ENCODE results near the gene CACNA1B.

The CACNA1B gene

DNA sequence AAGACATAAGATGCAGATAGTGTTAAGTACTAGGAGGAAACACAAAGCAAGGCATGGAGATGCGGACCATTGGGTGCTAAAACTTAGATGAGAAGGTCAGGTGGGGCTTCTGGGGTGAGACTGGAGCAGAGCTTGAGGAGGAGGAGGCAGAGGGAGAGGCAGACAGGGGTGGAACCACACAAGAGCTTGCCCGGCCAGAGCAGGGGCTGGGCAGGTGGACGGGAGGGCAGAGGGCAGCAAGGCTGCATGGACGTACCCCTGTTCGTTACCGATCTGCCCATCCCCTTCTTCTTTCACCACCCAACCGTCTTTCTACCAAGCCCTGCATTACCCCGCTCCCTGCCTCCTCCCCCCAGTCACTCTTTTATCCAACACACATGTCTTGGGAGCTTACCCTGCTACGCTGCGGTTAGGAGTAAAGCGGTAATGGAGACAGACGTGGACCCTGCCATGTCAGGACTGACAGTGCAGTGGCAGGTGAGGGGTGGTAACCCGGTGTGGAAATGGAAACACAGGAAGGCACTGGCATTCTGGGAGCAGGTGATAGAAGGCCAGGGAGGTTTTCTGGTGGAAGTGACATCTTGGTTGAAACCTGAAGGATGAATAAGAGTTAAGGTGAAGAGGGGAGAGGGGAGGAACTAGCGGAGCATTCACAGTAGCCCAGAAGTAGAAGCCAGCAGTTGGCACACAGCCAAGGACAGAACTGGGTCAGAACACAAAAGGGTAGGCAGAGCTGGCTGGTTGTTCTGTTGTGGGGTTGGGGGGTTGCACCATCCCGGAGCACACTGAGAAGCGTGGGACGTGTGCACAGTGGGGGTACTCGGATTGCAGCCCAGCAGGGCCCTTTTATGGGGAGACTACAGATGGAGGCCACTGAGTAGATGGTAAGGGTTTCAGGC is 167.2 kb downstream of the CACNA1B start:
- no peak for DNase-seq

DNA sequence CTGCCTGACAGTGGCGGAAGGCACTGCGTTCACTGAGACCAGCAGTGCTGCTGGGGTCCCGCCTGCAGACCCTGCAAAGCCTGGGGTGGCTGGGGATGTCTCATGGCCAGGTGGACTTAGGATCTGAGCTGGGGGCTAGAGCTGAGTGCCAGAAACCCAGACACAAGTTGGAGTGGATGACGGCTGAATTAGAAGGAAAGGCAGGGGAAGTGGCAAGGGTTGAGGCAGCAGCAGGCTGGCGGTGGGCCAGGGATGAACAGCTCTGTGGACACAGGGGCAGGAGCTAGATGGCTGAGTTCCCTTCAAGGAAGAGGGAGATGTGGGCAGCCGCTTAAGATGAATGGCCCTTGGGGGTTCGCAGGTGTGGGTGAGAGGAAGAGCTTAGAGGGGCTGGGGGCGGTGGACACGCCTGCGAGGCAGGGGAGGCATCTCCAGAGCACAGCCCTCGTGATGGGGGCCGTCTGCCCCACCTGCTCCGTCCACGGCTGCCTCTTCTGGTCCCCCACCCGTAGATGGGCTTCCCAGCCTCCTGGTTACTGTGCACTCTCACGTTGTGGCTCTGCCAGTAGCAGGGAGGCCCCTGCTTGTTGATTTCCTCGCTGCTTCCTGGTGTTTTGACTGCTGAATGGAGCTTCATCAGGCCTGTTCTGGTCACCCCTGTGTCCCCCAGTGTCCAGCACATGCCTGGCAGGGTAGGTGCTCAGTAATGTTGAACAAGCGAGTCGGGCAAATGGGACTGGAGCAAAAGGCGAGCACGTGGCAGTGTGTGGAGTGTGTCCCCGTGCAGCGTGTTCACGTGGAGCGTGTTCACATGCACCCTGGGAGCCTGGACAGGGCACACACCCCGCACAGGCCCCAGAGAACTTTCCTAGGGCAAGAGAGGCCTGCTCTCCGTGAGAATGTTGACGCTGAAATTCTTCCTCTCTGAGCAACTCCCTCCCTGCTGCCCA is 168.2 kb downstream of the CACNA1B start:
- no peak for DNase-seq

- no peak for DNase-seq
Measured at GRCh38 chr9:138046641-138047301, 169.2 kb downstream of the CACNA1B start.

DNA sequence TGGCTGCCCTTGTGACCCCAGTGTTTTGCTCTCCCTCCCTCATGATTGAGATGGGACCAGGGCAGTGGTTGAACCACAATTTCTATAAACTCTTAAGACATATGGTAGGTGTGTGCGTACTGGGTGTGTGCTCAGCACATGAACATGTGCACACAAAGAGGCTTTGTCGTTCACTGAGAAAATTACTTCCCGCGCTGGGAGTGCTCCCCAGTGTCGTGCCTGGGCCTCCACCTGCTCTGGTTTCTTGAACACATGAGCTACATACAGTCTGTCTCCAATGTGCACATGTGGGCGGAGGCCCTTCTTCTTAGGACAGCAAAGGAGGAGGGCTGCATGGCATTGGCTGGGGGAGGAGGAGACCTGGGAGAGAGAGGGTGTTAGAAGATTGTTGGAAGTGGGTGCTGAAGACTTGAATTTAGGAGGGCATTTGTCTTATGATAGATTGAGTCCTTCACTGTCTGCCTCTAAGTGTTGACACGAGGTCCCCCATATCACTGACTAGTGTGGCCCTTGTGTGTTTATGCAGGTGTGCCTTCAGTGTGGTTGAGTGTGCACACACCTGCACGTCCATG is 170.0 kb downstream of the CACNA1B start:
- DNase-seq, result no peak

- DNase-seq, result no peak
Measured at GRCh38 chr9:138048184-138048583, 170.6 kb downstream of the CACNA1B start.

DNA sequence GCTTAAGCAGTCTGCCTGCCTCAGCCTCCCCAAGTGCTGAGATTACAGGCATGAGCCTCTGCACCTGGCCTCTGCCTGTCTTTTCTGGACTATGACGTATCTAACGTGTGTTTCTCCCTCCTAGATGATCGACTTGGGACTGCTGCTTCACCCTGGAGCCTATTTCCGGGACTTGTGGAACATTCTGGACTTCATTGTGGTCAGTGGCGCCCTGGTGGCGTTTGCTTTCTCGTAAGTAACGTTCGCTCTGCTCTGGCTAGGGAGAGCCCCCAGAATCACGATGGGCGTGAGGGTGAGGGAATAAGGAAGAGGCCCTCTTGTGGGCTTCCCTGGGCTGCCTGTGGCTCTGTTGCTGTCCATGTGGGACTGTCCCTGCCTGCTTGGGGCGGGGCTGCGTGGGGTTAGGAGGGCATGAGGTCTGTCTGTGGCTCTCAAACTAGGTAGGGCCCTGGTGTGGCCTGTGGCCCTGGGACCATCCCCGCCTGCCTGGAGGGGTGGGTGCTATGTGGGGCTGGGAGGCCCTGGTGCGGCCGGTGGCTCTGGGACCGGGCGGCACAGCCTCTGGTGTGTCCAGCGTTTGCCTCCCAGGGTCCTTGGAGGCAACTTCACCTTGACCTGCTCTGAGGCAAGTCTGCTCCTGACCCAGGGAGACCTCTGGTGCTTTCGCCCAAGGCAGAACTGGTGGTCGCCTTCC is 171.7 kb downstream of the CACNA1B start:
- no peak for DNase-seq

GRCh38 chr9:138049779-138050471 is 172.3 kb downstream of the CACNA1B start:
- DNase-seq, result no peak

DNA sequence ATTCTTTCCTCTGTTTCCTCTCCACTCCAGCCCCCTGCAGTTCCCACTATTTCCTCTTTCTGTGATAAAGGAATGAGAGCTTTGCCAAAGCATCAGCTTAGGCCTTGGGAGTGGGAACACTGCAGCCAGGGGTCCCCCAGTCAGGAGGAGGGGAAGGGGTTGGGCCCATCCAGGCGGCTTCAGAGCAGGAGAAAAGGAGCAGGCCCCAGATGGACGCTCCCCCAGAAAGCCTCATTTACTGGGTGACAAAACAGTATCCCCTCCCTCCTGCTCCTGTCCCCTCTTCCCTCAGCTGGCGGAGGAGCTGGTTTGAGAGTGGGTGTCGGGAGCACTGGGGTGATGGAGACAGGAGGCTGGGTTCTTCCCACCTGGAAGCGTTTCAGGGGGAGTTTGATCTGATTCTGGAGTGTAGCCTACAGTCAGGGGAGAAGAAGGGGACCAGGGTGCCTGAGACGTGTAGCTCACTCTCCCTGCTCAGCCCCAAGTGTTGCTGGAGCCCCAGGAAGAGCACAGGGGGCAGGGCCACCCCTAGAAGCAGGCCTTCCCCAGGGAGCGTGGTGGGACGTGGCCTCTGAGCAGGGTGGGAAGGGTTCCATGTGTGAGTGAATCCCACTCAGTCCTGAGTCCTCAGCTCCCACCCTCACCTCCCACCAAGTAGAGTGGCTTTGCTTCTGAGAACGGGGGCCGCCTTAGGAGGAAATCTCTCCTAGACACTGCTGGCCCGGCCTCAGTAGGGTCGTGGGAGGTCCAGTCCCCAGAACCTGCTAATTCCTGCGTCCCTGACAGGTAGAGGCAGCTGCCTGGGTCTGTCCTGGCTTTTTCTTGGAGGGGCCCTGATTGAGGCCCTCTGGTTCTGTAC is 173.1 kb downstream of the CACNA1B start:
- no peak for DNase-seq

- no peak for DNase-seq
Measured at GRCh38 chr9:138051586-138052321, 174.2 kb downstream of the CACNA1B start.

GRCh38 chr9:138052322-138052615 is 174.7 kb downstream of the CACNA1B start:
- DNase-seq, result no peak

DNA sequence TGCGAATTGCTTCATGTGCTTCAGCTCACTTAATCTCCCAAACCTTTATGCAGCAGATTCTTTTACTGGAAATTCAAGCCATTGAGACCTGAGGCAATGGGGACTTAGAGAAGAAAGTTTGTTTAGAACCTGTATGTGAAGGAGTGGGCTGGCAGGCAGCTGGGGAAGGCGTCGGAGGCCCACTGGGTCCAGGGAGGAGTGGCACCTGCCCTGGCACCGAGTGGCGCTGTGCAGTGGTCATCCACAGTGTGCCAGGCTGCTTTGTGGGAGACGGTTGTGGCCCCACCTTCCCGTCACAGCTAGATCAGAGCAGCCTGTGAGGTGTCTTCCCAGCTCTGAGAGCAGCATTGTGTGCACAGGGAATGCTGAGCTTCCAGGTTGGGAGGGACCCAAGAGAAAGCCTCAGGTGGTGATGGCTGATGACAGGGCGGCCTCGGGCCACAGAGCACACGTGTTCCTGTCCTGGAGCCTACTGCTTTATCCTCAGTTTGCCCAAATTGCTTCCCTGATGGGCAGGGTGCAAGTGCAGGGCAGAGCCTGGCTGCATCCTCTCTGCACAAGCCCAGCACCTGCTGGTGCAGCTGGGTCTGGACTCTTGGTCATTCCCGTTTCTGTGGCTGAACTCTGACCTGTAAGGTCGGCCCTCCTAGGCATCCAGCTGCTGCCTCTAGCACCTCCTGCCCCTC is 175.2 kb downstream of the CACNA1B start:
- DNase-seq, result no peak

GRCh38 chr9:138053321-138053868 is 175.8 kb downstream of the CACNA1B start:
- DNase-seq, result no peak

DNA sequence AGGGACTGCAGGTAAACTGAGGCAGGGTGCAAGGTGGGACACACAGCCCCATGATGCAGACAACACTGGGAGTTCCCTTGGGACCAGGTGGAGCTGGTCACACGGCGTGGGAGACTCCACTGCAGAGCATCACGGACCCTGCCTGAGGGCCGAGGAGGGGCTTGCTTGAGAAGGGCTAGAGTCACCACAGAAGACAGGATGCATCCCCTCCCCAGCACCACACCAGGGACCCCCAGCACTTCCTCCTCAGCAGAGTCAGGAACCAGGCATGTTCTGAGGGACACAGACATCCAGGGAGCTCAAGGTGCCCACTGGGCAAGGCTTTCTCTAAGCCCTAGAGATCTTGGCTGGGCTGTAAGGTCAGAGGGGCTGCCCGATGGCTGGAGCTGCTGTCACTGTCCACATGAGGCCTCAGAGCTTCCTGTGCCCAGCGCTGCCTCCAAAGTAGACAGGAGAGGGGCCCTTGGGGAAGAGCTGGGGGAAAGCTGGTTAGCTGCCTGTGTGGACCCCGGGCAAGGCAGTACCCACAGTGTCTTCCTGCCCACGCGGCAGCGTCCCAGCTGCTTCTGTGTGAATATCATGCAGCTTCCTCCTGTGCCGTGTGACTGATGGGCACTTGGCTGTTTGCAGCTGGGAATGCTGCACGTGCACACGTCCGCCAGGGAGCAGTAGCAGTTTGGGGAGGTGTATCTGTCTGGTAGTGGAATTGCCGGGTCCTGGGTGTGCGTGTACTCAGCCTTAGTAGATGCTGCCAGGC is 176.6 kb downstream of the CACNA1B start:
- DNase-seq, result no peak

- DNase-seq, result no peak
Measured at GRCh38 chr9:138057726-138058125, 180.1 kb downstream of the CACNA1B start.

DNA sequence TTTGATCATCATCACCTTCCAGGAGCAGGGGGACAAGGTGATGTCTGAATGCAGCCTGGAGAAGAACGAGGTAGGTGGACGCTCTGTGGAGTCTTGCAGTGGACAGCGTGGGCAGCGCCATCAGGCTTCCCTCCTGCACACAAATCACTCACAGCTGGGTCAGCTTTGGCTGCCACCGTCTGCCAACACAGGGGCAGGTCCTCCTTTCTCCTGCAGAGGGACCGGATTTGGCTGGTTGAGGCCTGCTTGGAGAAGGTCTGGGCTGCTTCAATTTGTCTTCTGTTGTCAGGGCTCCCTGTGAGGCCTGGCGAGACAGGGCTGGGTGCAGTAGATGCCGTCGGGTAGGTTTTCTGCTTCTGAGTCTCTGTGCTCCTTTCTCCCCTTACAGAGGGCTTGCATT is 180.6 kb downstream of the CACNA1B start:
- DNase-seq, result no peak

GRCh38 chr9:138059196-138059595 is 181.6 kb downstream of the CACNA1B start:
- DNase-seq, result no peak

DNA sequence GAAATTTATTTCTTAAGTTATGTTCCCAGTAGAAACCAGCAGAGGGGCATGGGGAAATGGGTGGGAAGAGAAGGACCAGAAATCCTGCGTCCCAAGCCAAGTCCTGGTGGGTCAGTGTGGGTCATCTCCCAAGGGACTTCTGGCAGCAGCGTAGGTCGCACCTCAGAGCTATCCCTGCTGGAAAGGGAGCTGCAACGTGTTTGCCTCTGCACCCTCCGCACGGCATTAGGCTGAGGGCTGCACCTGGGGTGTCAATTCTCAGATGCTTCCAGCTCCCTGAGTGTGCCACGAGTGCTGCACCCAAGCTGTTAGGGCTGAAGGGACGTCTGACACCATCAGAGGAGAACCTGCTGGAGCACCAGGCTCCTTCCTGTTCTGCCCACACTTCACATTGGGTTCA is 182.8 kb downstream of the CACNA1B start:
- no peak for DNase-seq

- DNase-seq, result no peak
Measured at GRCh38 chr9:138060881-138061280, 183.3 kb downstream of the CACNA1B start.

All from DMS153 (cell line).